Esophagus squamous epithelium (tissue), 5 donors: Measurements from ENCODE around the gene MPV17L2. TPM values are rescaled to one million over a fixed set of nuclear protein-coding genes. Genes with fewer than 3 reads are reported as not detected.
A peak's percentile ranks its signal among the peaks of the same experiment; 100 is the strongest.

ENCODE experiments used
- DNase-seq: peaks from one replicate; lab custom pipeline; 2025; lab: John Stamatoyannopoulos, UW
- H3K27ac ChIP-seq, 4 donors: fragments of 200-600 bp; sonication (generic); one replicate each; pipeline ENCODE4 v1.5.1; 2016 to 2019; ENCODE audit warnings: mild to moderate bottlenecking in 1 of 4
- H3K27me3 ChIP-seq, 4 donors: fragments of 200-600 bp; sonication (generic); 1 replicate in 3 of 4; 2 replicates in 1 of 4; pipeline versions ENCODE4 v1.5.1 to v1.6.0; 2017 to 2021; ENCODE audit warnings: antibody characterized with exemption in 1 of 4
- H3K36me3 ChIP-seq, 3 donors: fragments of 200-600 bp; sonication (generic); one replicate each; pipeline ENCODE4 v1.5.1; 2016 to 2019
- H3K4me1 ChIP-seq, 3 donors: fragments of 200-600 bp; sonication (generic); one replicate each; pipeline ENCODE4 v1.5.1; 2017 to 2019
- H3K4me3 ChIP-seq, 4 donors: fragments of 200-600 bp; sonication (generic); 1 replicate in 3 of 4; 2 replicates in 1 of 4; pipeline ENCODE4 v1.5.1; 2016 to 2019; ENCODE audit warnings: mild to moderate bottlenecking in 2 of 4, moderate library complexity in 1 of 4
- H3K9me3 ChIP-seq, 3 donors: fragments of 200-600 bp; sonication (generic); one replicate each; pipeline ENCODE4 v1.5.1; 2016 to 2019
- POLR2A ChIP-seq, 4 donors: fragments of 450-650 bp; IDR thresholded peaks; one replicate each; pipeline ENCODE4 v1.6.1; 2017; ENCODE audit warnings: antibody characterized with exemption in 4 of 4, mild to moderate bottlenecking in 4 of 4, moderate library complexity in 3 of 4
- whole genome bisulfite sequencing, 2 donors: methylation state at CpG; one replicate each; pipeline ENCODE4 v1.1.5; 2018; 5-methylcytosine and 5-hydroxymethylcytosine counted together
- intact Hi-C: fragments of 100-400 bp; cut with DNase I; formaldehyde crosslinking; loops from one replicate; pipeline ENCODE4 v1.15.0; 2022
- total RNA-seq, 4 donors: library from RNA; depleted of rRNA; stranded (reverse); fragments of >200 nt; gene quantifications; one replicate each; pipeline ENCODE4 v1.1.0, GENCODE V29; 2016
- TF ChIP-seq, protein P1 (sequence below), 6 experiments: fragments of 450-650 bp in 4 of 6; fragments of 200-600 bp in 2 of 6; sonication (generic) in 2 of 6; IDR thresholded peaks; one replicate each; pipeline ENCODE4 v1.5.1; 2016 to 2019; ENCODE audit warnings: antibody characterized with exemption in 6 of 6, mild to moderate bottlenecking in 4 of 6, moderate library complexity in 4 of 6
- donor health status: DM: yes; HTN: yes; CAD: no.

The MPV17L2 gene
- total RNA-seq, 4 donors from 2014 or later, result 10.6 to 23.5 (median 14.0) TPM

- H3K27ac ChIP-seq, result no peak overlapping the region
- peaks cover 0 to 1% (median under 1%) of the 10 kb centered on the region in 3 donors for H3K9me3 ChIP-seq
- H3K36me3 ChIP-seq, result no peaks in the 10 kb centered on the region
- H3K27me3 ChIP-seq, result peaks cover 12 to 80% (median 17%) of the 10 kb centered on the region in 4 donors
- no peak overlapping the region for H3K4me3 ChIP-seq
- no peak for DNase-seq
- WGBS, 2 donors, result 47 to 55% methylated on average over 2 to 3 of the region's 6 CpGs
- H3K4me1 ChIP-seq, result peaks cover 13 to 42% (median 21%) of the 10 kb centered on the region in 3 donors
- intact Hi-C loops, result no loop called here
- TF ChIP-seq, protein P1, sequence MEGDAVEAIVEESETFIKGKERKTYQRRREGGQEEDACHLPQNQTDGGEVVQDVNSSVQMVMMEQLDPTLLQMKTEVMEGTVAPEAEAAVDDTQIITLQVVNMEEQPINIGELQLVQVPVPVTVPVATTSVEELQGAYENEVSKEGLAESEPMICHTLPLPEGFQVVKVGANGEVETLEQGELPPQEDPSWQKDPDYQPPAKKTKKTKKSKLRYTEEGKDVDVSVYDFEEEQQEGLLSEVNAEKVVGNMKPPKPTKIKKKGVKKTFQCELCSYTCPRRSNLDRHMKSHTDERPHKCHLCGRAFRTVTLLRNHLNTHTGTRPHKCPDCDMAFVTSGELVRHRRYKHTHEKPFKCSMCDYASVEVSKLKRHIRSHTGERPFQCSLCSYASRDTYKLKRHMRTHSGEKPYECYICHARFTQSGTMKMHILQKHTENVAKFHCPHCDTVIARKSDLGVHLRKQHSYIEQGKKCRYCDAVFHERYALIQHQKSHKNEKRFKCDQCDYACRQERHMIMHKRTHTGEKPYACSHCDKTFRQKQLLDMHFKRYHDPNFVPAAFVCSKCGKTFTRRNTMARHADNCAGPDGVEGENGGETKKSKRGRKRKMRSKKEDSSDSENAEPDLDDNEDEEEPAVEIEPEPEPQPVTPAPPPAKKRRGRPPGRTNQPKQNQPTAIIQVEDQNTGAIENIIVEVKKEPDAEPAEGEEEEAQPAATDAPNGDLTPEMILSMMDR (IDR thresholded peaks at IDR 0.05), result no peak
- no peak for TF ChIP-seq POLR2A (IDR thresholded peaks at IDR 0.05)
Observed at GRCh38 chr19:18227781-18228271, 34.8 kb downstream of the MPV17L2 start.

DNA sequence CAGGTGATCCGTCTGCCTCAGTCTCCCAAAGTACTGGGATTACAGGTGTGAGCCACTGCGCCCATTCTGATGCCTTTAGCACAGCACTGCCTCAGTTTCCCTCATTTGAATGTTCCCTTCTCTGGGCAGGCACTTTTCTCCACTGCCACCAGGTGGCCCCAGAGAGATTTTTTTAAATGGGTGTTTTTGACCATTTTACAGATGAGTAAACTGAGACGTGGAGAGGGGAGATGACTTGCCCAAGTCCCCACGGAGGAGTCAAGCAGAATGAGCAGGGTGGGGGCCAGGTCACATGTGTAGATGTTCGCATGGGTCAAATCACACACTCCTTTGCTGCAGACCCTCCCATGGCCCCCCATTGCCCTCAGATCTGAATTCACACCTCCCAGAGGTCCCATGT is 36.5 kb downstream of the MPV17L2 start:
- DNase-seq, result no peak
- H3K27me3 ChIP-seq, result peaks cover 15 to 97% (median 22%) of the 10 kb centered on the region in 4 donors
- intact Hi-C loops, result no loop called here
- peaks cover 15 to 38% (median 16%) of the 10 kb centered on the region in 3 donors for H3K4me1 ChIP-seq
- 57 to 65% methylated on average over 4 to 5 of the region's 5 CpGs for WGBS, 2 donors
- peaks cover 0 to 11% (median 10%) of the 10 kb centered on the region in 3 donors for H3K9me3 ChIP-seq
- H3K27ac ChIP-seq, result no peak overlapping the region
- no peak overlapping the region for H3K4me3 ChIP-seq
- H3K36me3 ChIP-seq, result no peaks in the 10 kb centered on the region
- TF ChIP-seq POLR2A (IDR thresholded peaks at IDR 0.05), result no peak
- TF ChIP-seq, protein P1 (IDR thresholded peaks at IDR 0.05), result peak in 3 of 6 experiments; percentile 27 to 43 (median 42)

DNA sequence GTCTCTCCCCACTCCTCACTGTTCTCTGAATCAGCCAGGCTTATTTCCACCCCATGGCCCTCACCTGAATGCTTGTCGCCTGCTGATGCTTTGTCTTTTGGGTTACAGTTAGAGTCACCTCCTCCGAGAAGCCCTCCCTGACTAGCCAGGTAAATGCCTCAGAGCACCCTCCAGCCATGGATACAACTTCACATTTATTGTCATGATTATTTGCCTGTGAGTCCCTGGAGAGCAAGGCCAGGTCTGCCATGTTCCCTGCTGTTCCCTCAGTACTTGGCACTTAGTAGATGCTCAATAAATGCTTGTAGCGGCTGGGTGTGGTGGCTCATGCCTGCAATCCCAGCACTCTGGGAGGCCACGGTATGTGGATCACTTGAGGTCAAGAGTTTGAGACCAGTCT is 36.9 kb downstream of the MPV17L2 start:
- no peak overlapping the region for H3K27ac ChIP-seq
- DNase-seq, result no peak
- intact Hi-C loops, result no loop called here
- 57 to 83% methylated on average over 4 of the region's 4 CpGs for WGBS, 2 donors
- no peak overlapping the region for H3K4me3 ChIP-seq
- TF ChIP-seq, protein P1 (IDR thresholded peaks at IDR 0.05), result no peak
- TF ChIP-seq POLR2A (IDR thresholded peaks at IDR 0.05), result no peak
- H3K9me3 ChIP-seq, result peaks cover 0 to 11% (median 10%) of the 10 kb centered on the region in 3 donors
- H3K27me3 ChIP-seq, result peaks cover 14 to 97% (median 21%) of the 10 kb centered on the region in 4 donors
- H3K36me3 ChIP-seq, result no peaks in the 10 kb centered on the region
- H3K4me1 ChIP-seq, result peaks cover 12 to 34% (median 13%) of the 10 kb centered on the region in 3 donors

- peaks cover under 1 to 21% (median 6%) of the 10 kb centered on the region in 3 donors for H3K4me1 ChIP-seq
- H3K4me3 ChIP-seq, result no peak overlapping the region
- H3K27me3 ChIP-seq, result peaks cover 1 to 97% (median 11%) of the 10 kb centered on the region in 4 donors
- intact Hi-C loops, result no loop called here
- 13 to 37% methylated on average over 3 to 10 of the region's 18 CpGs for WGBS, 2 donors
- no peak for DNase-seq
- peaks cover 0 to 11% (median 10%) of the 10 kb centered on the region in 3 donors for H3K9me3 ChIP-seq
- no peak overlapping the region for H3K27ac ChIP-seq
- TF ChIP-seq, protein P1 (IDR thresholded peaks at IDR 0.05), result no peak
- TF ChIP-seq POLR2A (IDR thresholded peaks at IDR 0.05), result no peak
- H3K36me3 ChIP-seq, result no peaks in the 10 kb centered on the region
Observed at GRCh38 chr19:18230941-18231734, 38.1 kb downstream of the MPV17L2 start.

DNA sequence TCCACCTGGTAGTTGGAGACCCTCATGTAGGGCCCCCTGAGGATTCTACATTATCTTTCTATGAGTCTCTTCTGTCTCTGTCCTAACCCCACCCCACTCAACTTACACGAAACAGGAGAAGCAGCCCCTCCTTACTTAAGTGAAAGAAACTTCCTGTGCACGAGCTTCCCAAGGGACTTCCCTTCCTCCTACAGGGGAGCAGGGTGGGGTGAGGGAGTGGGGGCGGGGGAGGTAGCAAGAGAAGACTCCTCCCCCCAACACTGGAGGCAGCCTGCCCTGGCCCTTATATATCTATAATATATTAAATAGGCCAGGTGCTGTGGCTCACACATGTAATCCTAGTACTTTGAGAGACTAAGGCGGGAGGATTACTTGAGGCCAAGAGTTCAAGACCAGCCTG is 38.8 kb downstream of the MPV17L2 start:
- Histone ChIP-seq H3K4me3 (no peak overlapping the region), H3K27ac (no peak overlapping the region), H3K36me3 (no peaks in the 10 kb centered on the region), H3K27me3 (peaks cover 0 to 97% (median 11%) of the 10 kb centered on the region in 4 donors), H3K9me3 (peaks cover 0 to 11% (median 10%) of the 10 kb centered on the region in 3 donors), H3K4me1 (peaks cover 0 to 16% (median 5%) of the 10 kb centered on the region in 3 donors)
- intact Hi-C loops, result no loop called here
- WGBS, 2 donors, result 20 to 22% methylated on average over 2 to 4 of the region's 4 CpGs
- TF ChIP-seq POLR2A (IDR thresholded peaks at IDR 0.05), result no peak
- TF ChIP-seq, protein P1 (IDR thresholded peaks at IDR 0.05), result no peak
- no peak for DNase-seq
